ENCODE results near the gene LRP8. TPM values are rescaled to one million over a fixed set of nuclear protein-coding genes. Genes with fewer than 3 reads are reported as not detected.

The LRP8 gene
- total RNA-seq: 45.2 and 58.2 TPM in 2 replicates

GRCh38 chr1:53328009-53328461 is at the start of gene LRP8:
TSS of gene LRP8 (minus strand) at chr1:53328070. CDS start at chr1:53327912, 158 bp downstream.

GRCh38 chr1:53238197-53239155 is 89.4 kb downstream of the LRP8 start, which contains the start of gene MAGOH:
TSS of gene MAGOH (minus strand) at chr1:53238518. CDS start at chr1:53238448, 70 bp downstream.

GRCh38 chr1:53220171-53220961 is 107.5 kb downstream of the LRP8 start, which contains the start of gene CZIB:
TSS of gene CZIB (minus strand) at chr1:53220634. CDS start at chr1:53220575, 59 bp downstream.

DNA sequence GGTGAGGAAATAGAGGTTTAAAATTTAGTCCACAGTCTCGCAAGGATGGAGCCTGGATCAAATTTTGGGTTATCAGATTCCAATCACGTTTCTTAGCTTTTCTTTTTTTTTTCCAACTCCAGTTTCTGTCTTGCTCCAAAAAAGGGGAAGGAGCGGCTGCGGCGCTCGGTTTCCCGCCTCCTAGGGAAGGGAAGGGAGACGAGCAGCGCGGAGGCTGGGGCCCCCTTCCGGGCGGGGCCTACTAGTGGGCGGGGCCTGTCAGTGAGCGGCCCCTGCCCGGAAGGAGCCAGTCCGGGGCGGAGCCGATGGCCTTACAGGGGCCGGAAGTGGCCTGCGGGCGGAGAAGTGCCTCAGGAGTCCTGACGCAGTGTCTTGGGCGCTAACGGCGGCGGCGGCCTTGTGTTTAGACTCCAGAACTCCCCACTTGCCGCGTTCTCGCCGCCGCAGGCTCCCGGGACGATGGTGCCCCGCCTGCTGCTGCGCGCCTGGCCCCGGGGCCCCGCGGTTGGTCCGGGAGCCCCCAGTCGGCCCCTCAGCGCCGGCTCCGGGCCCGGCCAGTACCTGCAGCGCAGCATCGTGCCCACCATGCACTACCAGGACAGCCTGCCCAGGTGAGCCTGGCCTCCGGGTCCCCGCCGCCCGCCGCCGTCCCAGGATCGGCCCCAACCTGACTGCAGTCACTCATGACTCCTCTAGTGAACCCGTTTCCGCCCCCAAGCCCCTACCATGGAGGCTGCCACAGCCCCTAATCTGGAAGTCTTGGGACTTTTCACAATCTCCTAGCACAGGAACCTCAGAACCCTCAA is 131.2 kb downstream of the LRP8 start, which contains the start of gene CPT2:
Gene CPT2 (plus strand): TSS at position 340 of the 806 bp plus-strand sequence. CDS start 120 bp downstream, at position 460.

Other genes with a start within 250 kb of the LRP8 start
- gene SLC1A7, start 185.4 kb downstream of the LRP8 start, total RNA-seq: 0.12 TPM in 1 of 2 replicates, not detected in the other
- 13.0 and 13.8 TPM in 2 replicates for gene CPT2, start 131.2 kb downstream of the LRP8 start, total RNA-seq
- 50.9 and 67.5 TPM in 2 replicates for gene CZIB, start 107.4 kb downstream of the LRP8 start, total RNA-seq
- 23.2 and 44.9 TPM in 2 replicates for gene MAGOH, start 89.6 kb downstream of the LRP8 start, total RNA-seq
- gene DMRTB1, start 131.3 kb upstream of the LRP8 start, total RNA-seq: not detected in 2 replicates